Colonic mucosa (tissue), 4 donors: ENCODE measurements around the gene LOXHD1. TPM values are rescaled to one million over a fixed set of nuclear protein-coding genes. Genes with fewer than 3 reads are reported as not detected.

Experiments used
- DNase-seq: peaks from one replicate; pipeline ENCODE4 v3.0.0-alpha.2; 2020
- H3K27ac ChIP-seq: fragments of 200-600 bp; one replicate; pipeline ENCODE4 v1.8.0; 2021
- H3K27me3 ChIP-seq: fragments of 200-600 bp; one replicate; pipeline ENCODE4 v1.8.0; 2021
- H3K36me3 ChIP-seq: fragments of 200-600 bp; one replicate; pipeline ENCODE4 v1.8.0; 2021
- H3K4me1 ChIP-seq: fragments of 200-600 bp; one replicate; pipeline ENCODE4 v1.8.0; 2021; ENCODE audit warnings: mild to moderate bottlenecking
- H3K4me3 ChIP-seq: fragments of 200-600 bp; one replicate; pipeline ENCODE4 v1.8.0; 2021
- H3K9ac ChIP-seq, 2 donors: one replicate each; pipeline ENCODE4 v1.7.0; 2013; ENCODE audit warnings: control low read depth in 2 of 2, low read depth in 2 of 2, low read length in 2 of 2
- H3K9me3 ChIP-seq: fragments of 200-600 bp; one replicate; pipeline ENCODE4 v1.8.0; 2021
- intact Hi-C: fragments of 100-400 bp; cut with DNase I; formaldehyde crosslinking; loops from one replicate; pipeline ENCODE4 v1.14.1; 2022
- total RNA-seq, 2 donors: library from RNA; stranded (reverse); fragmentation: NEBNext Ultra II Directional in 1 of 2; extraction: Animal tissue kit (Norgen Biotek cat#: 25700) in 1 of 2; gene quantifications; one replicate each; pipeline ENCODE4 v1.2.1, GENCODE V29; 2021
- TF ChIP-seq, protein P1 (sequence below): fragments of 200-600 bp; IDR thresholded peaks from one replicate; pipeline ENCODE4 v1.8.0; 2022; ENCODE audit warnings: antibody characterized with exemption, mild to moderate bottlenecking
- donor health status: healthy.
- donor health status: DM: no; HTN: no; CAD: no.
- donor health status: DM: no; HTN: no; CAD: no.

The LOXHD1 gene
- total RNA-seq, 2 donors from 2014 or later = not detected

DNA sequence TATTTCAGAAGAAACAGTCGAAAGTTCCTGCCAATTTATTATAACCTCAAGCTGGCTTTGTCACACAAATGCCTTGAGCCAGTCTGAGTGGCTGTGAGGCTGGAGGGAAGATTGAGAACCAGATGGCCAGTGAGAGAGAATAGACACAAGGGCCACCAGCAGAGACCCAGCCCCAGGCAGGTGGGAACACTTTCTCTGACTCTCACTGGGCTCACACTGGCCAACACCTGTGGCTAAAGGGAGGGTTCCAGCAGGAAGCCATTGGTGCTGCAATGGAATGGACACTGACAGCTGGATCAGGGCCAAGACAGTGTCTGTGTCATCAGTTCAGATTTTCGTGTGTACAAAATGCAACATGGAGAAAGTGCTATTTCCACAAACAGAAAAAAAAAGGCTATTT, 29.9 kb downstream of the LOXHD1 start:
- no peaks in the 10 kb centered on the region for H3K36me3 ChIP-seq
- H3K4me3 ChIP-seq = no peak overlapping the region
- H3K9ac ChIP-seq = no peak overlapping the region
- H3K4me1 ChIP-seq = no peaks in the 10 kb centered on the region
- TF ChIP-seq, protein P1, sequence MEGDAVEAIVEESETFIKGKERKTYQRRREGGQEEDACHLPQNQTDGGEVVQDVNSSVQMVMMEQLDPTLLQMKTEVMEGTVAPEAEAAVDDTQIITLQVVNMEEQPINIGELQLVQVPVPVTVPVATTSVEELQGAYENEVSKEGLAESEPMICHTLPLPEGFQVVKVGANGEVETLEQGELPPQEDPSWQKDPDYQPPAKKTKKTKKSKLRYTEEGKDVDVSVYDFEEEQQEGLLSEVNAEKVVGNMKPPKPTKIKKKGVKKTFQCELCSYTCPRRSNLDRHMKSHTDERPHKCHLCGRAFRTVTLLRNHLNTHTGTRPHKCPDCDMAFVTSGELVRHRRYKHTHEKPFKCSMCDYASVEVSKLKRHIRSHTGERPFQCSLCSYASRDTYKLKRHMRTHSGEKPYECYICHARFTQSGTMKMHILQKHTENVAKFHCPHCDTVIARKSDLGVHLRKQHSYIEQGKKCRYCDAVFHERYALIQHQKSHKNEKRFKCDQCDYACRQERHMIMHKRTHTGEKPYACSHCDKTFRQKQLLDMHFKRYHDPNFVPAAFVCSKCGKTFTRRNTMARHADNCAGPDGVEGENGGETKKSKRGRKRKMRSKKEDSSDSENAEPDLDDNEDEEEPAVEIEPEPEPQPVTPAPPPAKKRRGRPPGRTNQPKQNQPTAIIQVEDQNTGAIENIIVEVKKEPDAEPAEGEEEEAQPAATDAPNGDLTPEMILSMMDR = no peak
- H3K9me3 ChIP-seq = no peaks in the 10 kb centered on the region
- intact Hi-C loops = no loop called here
- no peak overlapping the region for H3K27ac ChIP-seq
- no peaks in the 10 kb centered on the region for H3K27me3 ChIP-seq
- DNase-seq = no peak

DNA sequence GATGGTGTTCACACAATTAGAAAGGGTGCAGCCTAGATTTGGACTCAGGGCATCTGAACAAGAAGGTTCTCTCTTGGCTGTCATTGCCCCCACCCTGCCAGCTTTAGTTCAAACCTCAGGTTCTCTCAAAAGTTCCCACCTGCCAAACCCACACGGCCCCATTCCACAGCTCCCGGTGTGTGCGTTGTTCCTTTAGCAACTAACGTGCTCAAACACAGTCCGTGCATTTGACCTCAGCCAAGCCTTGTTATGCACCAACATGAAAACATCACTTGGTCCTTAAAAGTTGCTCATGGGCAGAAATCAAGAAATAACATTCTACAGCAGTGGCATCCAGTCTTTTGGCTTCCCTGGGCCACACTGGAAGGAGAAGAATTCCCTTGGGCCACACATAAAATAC, 32.0 kb downstream of the LOXHD1 start:
- DNase-seq = no peak
- no peaks in the 10 kb centered on the region for H3K27me3 ChIP-seq
- no peaks in the 10 kb centered on the region for H3K9me3 ChIP-seq
- no peak overlapping the region for H3K4me3 ChIP-seq
- H3K4me1 ChIP-seq = no peaks in the 10 kb centered on the region
- H3K36me3 ChIP-seq = no peaks in the 10 kb centered on the region
- intact Hi-C loops = no loop called here
- no peak overlapping the region for H3K9ac ChIP-seq
- TF ChIP-seq, protein P1 = no peak
- no peak overlapping the region for H3K27ac ChIP-seq

DNA sequence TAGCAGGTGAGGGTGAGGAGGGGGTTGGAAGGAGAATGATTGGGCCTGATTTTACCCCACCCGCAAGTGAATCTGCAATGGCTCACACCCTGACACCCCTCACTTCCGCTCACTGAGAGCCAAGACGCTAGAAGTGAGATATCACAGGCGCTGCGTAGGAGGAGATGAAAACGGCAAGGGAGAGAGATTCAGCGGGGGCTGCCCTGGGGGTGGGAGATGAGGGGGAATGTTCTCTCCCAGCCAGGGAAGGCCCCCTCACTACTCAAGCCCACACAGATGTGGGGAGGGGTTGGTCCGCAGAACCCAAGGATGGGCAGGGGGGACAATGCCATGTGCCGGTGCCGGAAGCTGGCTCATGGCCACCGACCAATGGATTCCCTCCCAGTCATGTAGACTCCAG, 32.9 kb downstream of the LOXHD1 start:
- Histone ChIP-seq H3K9ac (no peak overlapping the region), H3K27ac (no peak overlapping the region), H3K9me3 (no peaks in the 10 kb centered on the region), H3K36me3 (no peaks in the 10 kb centered on the region), H3K27me3 (no peaks in the 10 kb centered on the region), H3K4me1 (no peaks in the 10 kb centered on the region), H3K4me3 (no peak overlapping the region)
- TF ChIP-seq, protein P1 = no peak
- intact Hi-C loops = no loop called here
- no peak for DNase-seq

DNA sequence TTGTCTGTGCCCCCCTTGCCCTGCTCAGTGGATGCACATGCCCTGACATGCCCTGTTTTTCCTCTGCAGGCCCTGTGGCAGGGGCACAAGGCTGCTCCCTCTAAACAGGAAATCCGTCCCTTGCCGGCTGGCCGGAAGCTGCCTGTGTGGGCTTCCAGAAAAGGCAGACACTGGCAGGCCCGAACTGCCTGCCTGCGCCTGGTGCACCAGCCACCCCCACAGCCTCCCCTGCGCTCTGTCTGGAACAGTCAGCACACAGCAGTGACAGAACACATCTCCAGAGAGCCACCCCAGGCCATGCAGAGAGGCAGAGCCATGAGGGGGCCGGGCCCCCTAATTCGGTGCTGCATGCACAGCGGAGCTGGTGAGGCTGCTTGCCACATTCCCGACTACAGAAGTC, 33.5 kb downstream of the LOXHD1 start:
- TF ChIP-seq, protein P1 = no peak
- H3K27ac ChIP-seq = no peak overlapping the region
- H3K36me3 ChIP-seq = no peaks in the 10 kb centered on the region
- intact Hi-C loops = no loop called here
- no peak for DNase-seq
- no peaks in the 10 kb centered on the region for H3K4me1 ChIP-seq
- no peaks in the 10 kb centered on the region for H3K9me3 ChIP-seq
- no peak overlapping the region for H3K9ac ChIP-seq
- H3K27me3 ChIP-seq = no peaks in the 10 kb centered on the region
- no peak overlapping the region for H3K4me3 ChIP-seq

DNA sequence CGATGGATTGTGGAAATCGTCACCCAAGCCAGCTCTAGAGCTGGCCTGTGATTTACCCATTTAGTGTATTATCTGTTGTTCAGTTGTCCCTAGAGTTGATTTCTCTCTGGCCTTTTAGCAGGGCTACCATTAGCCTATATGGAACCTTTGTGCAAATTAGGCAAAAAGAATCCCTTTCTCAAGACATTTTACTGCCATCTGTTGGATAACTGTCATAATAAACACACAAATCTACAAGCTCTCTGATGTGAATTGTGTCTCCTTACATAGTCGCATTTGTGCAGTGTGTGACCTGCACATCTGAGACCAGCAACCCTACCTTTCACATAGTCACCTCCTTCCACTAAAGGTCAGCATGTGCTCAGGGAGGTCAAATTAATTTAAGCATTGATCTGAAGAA, 34.0 kb downstream of the LOXHD1 start:
- H3K4me3 ChIP-seq = no peak overlapping the region
- H3K9ac ChIP-seq = no peak overlapping the region
- no peak overlapping the region for H3K27ac ChIP-seq
- TF ChIP-seq, protein P1 = no peak
- no peaks in the 10 kb centered on the region for H3K36me3 ChIP-seq
- intact Hi-C loops = no loop called here
- no peaks in the 10 kb centered on the region for H3K27me3 ChIP-seq
- no peak for DNase-seq
- no peaks in the 10 kb centered on the region for H3K9me3 ChIP-seq
- no peaks in the 10 kb centered on the region for H3K4me1 ChIP-seq

DNA sequence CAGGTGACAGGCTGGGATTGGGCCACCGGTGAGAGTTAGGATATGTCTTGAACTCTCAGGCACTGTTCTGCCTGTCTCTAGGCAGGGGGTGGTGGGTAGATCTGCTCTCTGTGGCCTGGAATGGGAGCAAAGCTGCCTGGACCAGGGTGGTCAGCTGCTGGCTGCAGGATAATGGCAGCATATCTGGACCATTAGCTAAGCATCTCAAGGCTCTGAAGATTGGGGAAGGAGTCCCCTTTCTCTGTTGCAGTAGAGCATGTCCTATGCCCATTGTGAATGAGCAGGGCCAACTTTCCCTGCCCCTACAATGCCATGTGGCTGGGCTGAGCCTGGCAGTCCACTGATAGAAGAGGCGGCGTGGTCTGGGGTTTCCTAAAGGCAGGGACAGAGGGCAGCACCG, 34.6 kb downstream of the LOXHD1 start:
- DNase-seq = no peak
- no peak overlapping the region for H3K9ac ChIP-seq
- no peak overlapping the region for H3K27ac ChIP-seq
- intact Hi-C loops = no loop called here
- no peaks in the 10 kb centered on the region for H3K36me3 ChIP-seq
- H3K4me3 ChIP-seq = no peak overlapping the region
- H3K9me3 ChIP-seq = no peaks in the 10 kb centered on the region
- H3K27me3 ChIP-seq = no peaks in the 10 kb centered on the region
- TF ChIP-seq, protein P1 = no peak
- H3K4me1 ChIP-seq = no peaks in the 10 kb centered on the region
